GM21825 (cell line): ENCODE results near the gene FN1.

Source experiments
- ATAC-seq: cut with Tn5 transposase; IDR thresholded peaks from one replicate; pipeline ENCODE4 v1.9.1; 2021; ENCODE audit warnings: mild to moderate bottlenecking, moderate library complexity; ENCODE audit not compliant: unreplicated experiment

FN1 gene

GRCh38 chr2:215390550-215390913 lies 45.3 kb downstream of the FN1 start:
- no peak for ATAC-seq

GRCh38 chr2:215388002-215388728 lies 47.7 kb downstream of the FN1 start:
- no peak for ATAC-seq

GRCh38 chr2:215386566-215386965 lies 49.3 kb downstream of the FN1 start:
- ATAC-seq: no peak

DNA sequence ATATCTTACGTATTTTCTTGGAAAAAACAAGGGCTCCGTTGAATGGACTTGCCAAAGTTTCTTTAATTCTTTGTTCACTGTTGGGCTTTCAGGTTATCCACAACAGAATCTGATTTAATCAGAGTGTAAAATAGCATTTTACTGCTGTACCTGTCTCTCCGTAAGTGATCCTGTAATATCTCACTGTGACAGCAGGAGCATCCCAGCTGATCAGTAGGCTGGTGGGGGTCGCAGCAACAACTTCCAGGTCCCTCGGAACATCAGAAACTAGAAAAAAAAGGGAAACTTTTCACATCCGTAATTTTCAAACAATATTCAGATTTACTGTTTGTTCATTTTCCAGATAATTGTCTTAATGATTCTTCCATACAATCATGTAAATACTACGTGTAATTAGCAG lies 51.2 kb downstream of the FN1 start:
- ATAC-seq: no peak

DNA sequence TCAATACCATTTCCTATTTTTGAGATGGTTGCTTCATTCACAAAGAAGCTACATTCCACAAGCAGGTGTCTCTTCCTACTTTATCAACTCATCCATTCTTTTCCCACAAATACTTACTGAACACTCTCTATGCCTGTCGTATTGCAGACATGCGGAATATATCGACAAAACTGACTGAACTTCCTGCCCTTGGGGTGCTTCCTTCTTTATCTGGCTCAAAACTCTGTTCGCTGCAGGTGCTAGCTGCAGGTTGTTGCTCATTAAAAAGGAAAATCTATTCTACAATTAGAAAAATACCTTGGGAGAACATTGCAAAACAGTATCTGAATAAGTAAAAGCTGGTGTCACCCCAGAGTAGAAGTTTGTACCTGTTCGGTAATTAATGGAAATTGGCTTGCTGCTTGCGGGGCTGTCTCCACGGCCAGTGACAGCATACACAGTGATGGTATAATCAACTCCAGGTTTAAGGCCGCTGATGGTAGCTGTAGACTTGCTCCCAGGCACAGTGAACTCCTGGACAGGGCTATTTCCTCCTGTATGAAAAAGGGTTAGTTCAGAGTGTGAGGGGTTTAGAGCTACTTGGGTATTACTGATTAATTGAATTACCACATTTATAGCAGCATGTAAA lies 52.1 kb downstream of the FN1 start:
- no peak for ATAC-seq

- ATAC-seq: no peak
Observed at GRCh38 chr2:215382480-215382879, 53.4 kb downstream of the FN1 start.

GRCh38 chr2:215382011-215382410 lies 53.9 kb downstream of the FN1 start:
- ATAC-seq: no peak

DNA sequence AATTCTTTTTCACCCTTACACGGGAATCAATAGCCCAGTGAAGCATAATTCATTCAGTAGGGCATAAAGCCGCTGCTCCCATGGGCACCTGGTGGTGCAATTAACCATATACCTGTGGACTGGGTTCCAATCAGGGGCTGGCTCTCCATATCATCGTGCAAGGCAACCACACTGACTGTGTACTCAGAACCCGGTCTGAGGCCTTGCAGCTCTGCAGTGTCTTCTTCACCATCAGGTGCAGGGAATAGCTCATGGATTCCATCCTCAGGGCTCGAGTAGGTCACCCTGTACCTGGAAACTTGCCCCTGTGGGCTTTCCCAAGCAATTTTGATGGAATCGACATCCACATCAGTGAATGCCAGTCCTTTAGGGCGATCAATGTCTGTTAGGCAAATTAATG lies 55.2 kb downstream of the FN1 start:
- ATAC-seq: no peak

DNA sequence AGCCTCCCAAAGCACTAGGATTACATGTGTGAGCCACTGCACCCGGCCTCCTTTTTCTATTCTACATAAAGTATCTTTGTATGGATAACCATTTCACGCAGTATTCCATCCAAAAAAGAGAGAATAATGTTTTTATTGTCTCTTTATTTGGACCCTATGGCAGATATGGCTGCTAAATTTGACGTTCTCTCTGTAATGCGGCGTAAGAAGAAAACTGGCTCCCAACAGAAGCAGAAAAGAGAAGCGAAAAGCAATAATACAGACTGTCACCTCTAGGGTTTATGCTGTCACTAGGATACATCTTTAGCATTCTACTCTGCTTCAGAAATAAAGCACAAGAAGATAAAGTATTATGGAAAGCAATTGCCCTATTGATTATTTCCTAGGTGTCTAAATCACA lies 55.9 kb downstream of the FN1 start:
- no peak for ATAC-seq

- ATAC-seq: no peak
Observed at GRCh38 chr2:215379039-215379438, 56.8 kb downstream of the FN1 start.

DNA sequence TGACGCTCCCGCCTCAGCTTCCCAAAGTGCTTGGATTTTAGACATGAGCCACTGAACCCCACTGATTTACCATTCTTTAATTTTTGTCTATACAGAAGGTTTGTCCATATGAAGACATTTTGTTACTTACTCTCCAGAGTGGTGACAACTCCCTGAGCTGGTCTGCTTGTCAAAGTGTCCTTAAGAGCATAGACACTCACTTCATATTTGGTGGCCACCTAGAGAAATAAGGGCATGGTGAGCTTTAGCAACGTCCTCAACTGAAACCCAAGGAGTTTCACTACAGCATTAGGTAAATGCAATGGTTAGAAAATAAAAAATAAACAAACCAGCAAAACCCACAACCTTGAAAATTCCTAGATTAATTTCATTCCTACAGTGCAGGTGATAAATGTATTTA lies 57.8 kb downstream of the FN1 start:
- no peak for ATAC-seq

DNA sequence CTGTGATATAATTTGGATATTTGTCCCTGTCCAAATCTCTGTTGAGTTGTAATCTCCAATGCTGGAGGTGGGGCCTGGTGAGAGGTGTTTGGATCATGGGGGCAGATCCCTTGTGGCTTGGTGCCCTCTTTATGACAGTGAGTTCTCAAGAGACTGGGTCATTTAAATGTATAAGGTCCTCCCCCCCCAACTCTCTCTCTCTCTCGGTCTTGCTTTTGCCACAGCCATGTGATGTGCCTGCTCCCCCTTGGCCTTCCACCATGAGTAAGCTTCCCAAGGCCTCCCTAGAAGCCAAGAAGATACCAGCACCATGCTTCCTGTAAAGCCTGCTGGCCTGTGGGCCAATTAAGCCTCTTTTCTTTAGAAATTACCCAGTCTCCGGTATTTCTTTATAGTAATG lies 58.6 kb downstream of the FN1 start:
- no peak for ATAC-seq

GRCh38 chr2:215376103-215376780 lies 59.6 kb downstream of the FN1 start:
- no peak for ATAC-seq

DNA sequence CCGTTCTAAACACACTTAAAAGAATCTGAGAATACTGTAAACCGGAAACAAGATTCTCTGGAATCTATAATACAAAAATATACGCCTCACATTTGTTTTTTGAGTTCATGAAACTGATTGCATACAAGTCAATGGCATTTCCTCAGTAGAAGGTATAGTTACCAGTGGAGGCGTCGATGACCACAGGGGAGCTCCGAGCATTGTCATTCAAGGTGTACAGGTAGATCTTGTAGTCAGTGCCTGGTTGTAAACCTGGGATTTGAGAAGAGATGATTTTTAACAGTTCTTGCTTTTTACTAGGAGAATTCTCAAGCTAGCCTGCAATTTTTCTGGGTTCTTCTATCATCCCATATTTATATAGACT lies 60.4 kb downstream of the FN1 start:
- no peak for ATAC-seq

DNA sequence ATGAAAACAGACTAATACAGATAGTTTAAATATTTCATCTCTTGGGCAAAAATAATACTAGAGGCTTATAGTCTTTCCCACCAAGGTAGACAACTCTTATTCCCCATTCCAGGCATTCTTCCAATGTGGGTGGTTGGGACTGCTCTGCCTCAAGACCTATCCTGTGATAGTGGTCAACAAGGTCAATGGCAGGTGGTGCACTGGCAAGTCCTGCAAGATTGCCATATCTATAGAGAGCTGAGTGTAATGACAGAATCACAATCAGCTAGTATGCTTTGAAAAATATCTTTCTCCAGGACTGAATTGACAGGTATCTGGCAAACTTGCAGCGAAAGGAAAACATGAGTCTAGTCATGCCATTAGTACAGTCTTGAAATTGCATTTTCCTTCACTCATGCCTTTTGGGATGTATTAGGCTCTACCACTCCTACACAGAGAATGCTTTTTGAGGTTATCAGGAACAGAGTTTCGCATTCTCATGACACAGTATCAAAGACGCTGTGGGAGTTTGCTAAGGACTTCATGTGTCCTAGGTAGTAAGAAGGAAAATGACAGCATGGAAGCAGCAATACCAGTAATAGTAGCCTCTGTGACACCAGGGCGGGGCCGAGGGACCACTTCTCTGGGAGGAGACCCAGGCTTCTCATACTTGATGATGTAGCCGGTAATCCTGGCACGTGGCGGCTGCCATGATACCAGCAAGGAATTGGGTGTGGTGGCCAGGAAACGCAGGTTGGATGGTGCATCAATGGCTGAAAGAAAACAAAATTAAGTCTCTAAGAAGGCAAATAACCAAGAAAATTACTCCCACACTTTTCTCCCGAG lies 61.0 kb downstream of the FN1 start:
- ATAC-seq: no peak

GRCh38 chr2:215374002-215374401 lies 61.9 kb downstream of the FN1 start:
- no peak for ATAC-seq

DNA sequence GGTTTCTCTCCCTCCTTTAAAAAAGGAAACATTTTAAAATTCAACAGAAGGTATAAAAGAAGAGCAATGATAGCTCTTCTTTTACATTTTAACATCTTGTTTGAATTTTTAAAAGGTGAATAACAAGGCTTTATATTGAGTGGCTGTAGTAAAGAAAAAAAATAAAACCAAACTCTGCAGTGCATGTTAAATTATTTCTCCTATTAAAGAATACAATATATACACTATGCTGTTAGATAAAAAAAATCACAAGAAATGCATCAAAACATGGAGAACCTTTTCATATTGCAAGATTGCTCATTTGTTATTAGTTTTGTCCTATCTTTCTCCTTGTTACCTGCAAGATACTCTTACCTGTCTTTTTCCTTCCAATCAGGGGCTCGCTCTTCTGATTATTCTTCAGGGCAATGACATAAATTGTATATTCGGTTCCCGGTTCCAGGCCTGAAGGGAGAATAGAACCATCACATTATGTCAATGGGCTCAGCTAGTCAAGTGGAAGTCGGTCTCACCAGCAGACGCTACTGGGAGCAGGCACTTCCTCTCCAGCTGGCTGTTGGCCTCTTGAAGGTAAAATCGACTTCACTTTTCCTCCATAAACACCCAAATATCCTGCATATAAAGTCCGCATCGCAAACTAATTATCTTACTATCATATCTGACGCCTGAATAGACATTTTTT lies 62.8 kb downstream of the FN1 start:
- no peak for ATAC-seq

DNA sequence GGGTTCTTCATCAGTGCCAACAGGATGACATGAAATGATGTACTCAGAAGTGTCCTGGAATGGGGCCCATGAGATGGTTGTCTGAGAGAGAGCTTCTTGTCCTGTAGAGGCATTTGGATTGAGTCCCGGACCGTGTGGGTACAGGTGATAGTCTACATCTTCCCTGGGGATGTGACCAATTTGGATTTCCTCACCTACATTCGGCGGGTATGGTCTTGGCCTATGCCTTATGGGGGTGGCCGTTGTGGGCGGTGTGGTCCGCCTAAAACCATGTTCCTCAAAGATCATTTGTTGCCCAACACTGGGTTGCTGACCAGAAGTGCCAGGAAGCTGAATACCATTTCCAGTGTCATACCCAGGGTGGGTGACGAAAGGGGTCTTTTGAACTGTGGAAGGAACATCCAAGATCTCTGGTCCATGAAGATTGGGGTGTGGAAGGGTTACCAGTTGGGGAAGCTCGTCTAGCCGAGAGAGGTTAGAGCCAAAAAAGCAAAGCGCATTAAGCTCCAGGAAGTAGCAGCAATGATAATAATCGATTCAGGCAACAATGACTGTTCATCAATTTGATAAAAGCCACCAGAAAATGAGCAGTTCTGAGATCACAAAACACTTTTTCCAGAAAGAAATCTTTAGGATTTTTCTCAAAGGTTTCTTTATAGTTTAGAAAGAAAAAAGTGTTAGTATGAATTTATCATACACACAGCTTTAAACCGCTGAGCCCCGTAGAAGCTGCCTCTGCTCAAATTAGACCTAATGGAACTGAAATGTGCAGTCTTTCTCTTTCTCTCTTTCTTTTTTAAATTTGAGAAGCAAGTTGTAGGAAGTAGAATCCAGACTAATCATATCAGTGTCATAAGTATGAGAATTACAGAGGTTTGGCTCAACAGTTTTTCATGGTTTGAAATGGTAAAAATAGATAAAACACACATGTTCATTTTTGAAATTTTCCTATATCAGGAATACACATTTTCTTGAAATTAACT lies 63.7 kb downstream of the FN1 start:
- ATAC-seq: no peak

DNA sequence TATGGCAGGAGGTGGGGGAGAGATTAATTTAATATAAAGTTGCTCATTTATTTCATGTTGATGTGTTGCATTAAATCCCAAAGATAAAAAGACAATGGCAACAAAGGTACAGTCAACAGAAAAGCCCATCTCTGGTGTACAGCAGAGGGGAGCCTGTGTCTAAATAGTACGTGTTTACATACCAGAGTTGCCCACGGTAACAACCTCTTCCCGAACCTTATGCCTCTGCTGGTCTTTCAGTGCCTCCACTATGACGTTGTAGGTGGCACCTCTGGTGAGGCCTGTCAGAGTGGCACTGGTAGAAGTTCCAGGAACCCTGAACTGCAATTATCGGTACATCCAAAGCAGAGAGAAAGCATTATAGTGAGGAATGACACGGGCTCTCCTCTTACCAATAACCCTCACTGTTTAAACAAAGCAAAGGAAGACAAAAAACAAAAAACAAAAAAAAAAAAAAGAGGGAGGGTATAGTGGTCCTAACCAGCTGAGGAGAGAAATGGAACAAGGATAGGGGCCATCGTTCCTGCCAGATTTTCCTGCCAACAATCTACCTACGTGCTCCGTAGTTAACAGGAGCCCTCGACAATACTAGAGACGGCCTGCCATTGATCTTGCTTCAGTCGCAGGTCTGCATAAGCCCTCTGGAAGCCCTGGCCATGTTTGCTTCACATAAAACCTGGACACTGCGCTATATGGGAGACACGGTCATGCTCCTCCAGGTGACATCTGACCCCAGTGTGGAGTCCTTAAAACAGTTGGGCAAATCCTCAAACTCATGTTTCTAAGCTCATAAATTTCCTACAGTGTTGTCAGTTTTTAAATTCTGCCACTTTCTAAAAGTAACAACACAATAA lies 65.5 kb downstream of the FN1 start:
- no peak for ATAC-seq
